ENCODE results near the gene LMF1. TPM values are rescaled to one million over a fixed set of nuclear protein-coding genes. Genes with fewer than 3 reads are reported as not detected.

The LMF1 gene
- total and polyA plus RNA-seq, 2 of the 8 experiments (the other 6 are each of a cell fraction or from before 2014, with no cell fraction given), result 3.5 to 9.1 TPM

DNA sequence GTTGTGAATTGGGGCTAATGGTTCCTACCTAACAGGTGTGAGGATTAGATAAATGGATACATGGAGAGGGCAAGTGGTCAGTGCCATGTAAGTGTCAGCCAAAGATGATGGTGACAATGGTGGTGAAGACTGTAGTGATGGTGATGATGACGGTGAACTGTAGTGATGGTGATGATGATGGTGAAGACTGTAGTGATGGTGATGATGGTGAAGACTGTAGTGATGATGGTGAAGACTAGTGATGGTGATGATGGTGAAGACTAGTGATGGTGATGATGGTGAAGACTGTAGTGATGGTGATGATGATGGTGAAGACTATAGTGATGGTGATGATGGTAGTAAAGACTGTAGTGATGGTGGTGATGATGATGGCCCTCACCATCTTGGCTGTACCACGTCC, 152.2 kb downstream of the LMF1 start:
- 61% methylated on average over 2 of the region's 2 CpGs; no CpG with 5 or more reads in 1 of the 2 experiments for WGBS, 2 experiments (ENCODE audit: extremely low coverage in 1 of 2, insufficient coverage in 1 of 2, insufficient read length in 1 of 2, insufficient replicate concordance in 2 of 2, low coverage in 1 of 2, low lambda C conversion rate in 2 of 2, missing lambda C conversion rate in 1 of 2)
- CTCF ChIA-PET (ENCODE audit: partially characterized antibody), result no interaction called here
- TF ChIP-seq SUZ12 (IDR thresholded peaks at IDR 0.05; ENCODE audit: low read length) (no peak), SRF (IDR thresholded peaks at IDR 0.05; ENCODE audit: low read depth, low read length) (no peak), EZH2 (IDR thresholded peaks at IDR 0.05; ENCODE audit: low read depth, low read length, severe bottlenecking) (no peak), RXRA (IDR thresholded peaks at IDR 0.05; ENCODE audit: insufficient read depth, low read depth, low read length) (no peak), ATF2 (IDR thresholded peaks at IDR 0.05; ENCODE audit: low read length) (no peak), POLR2AphosphoS5 (IDR thresholded peaks at IDR 0.05; ENCODE audit: low read depth, low read length) (no peak), GTF2F1 (IDR thresholded peaks at IDR 0.05; ENCODE audit: borderline replicate concordance, low read depth, low read length) (no peak), POLR2A (IDR thresholded peaks at IDR 0.05; ENCODE audit: control extremely low read depth in 1 of 2, low read depth in 2 of 2, low read length in 2 of 2) (no peak), SP2 (IDR thresholded peaks at IDR 0.05; ENCODE audit: low read length) (no peak), NRF1 (IDR thresholded peaks at IDR 0.05; ENCODE audit: low read depth, low read length) (no peak), CBX5 (IDR thresholded peaks at IDR 0.05; ENCODE audit: low read depth, low read length) (no peak), FOSL1 (IDR thresholded peaks at IDR 0.05; ENCODE audit: insufficient read depth, low read depth, low read length) (no peak), TAF7 (optimal IDR thresholded peaks at IDR 0.05; ENCODE audit: borderline replicate concordance, low read depth, low read length) (no peak)

More for the DNA sequence above, 152.2 kb downstream of the LMF1 start:
- Histone ChIP-seq H2BK12ac (ENCODE audit: low read depth, low read length) (no peak overlapping the region), H4K5ac (ENCODE audit: insufficient read length, low read depth, low read length) (no peak overlapping the region), H3K9ac (replicated peaks in 1 of 4; ENCODE audit: extremely low read depth in 1 of 4, low read depth in 3 of 4, low read length in 3 of 4) (no peak overlapping the region; a peak in 1 of 7 replicates), H4K91ac (replicated peaks; ENCODE audit: insufficient read length, low read length) (no peak overlapping the region), H4K8ac (ENCODE audit: extremely low read depth, insufficient read depth, low read length) (no peak overlapping the region), H3K27ac (ENCODE audit: low read depth, low read length) (no peak overlapping the region), H2BK120ac (replicated peaks; ENCODE audit: low read depth, low read length) (no peak overlapping the region), H3K18ac (ENCODE audit: extremely low read depth, low read length) (no peak overlapping the region), H3K23ac (ENCODE audit: insufficient read length) (no peak overlapping the region), H3K36me3 (ENCODE audit: control insufficient read depth in 2 of 4, insufficient read depth in 4 of 4, low read length in 3 of 4) (no peaks in the 10 kb centered on the region), H2BK15ac (ENCODE audit: low read length) (no peak overlapping the region), H3K4me3 (ENCODE audit: extremely low read depth in 1 of 4, insufficient read depth in 2 of 4, low read depth in 3 of 4, low read length in 4 of 4) (no peak overlapping the region), H3K79me2 (ENCODE audit: control insufficient read depth in 1 of 2, insufficient read depth in 2 of 2, low read length in 2 of 2) (no peaks in the 10 kb centered on the region), H4K20me1 (replicated peaks in 1 of 2; ENCODE audit: control insufficient read depth in 1 of 2, insufficient read depth in 2 of 2, low read length in 2 of 2) (peaks cover 0 to 3% of the 10 kb centered on the region in 2 experiments), H3K4me1 (replicated peaks in 1 of 4; ENCODE audit: control insufficient read depth in 3 of 4, insufficient read depth in 4 of 4, low read length in 3 of 4) (peaks cover 0 to 8% (median 0%) of the 10 kb centered on the region in 4 experiments; a peak in 2 of 7 replicates), H3K14ac (ENCODE audit: insufficient read length) (no peak overlapping the region), H2AK5ac (ENCODE audit: low read depth, low read length) (peak overlapping the region; percentile 75; the same call in 1 of the 2 replicates), H3K4ac (replicated peaks; ENCODE audit: insufficient read length, low read depth, low read length) (peak overlapping the region; percentile 10), H2BK20ac (ENCODE audit: low read length) (no peak overlapping the region), H3K9me3 (ENCODE audit: insufficient read depth in 2 of 2, low read depth in 1 of 2, low read length in 1 of 2) (peaks cover 4 to 16% of the 10 kb centered on the region in 2 experiments; a peak in 3 of 4 replicates), H3K4me2 (ENCODE audit: insufficient read depth in 1 of 2, low read depth in 2 of 2, low read length in 2 of 2) (no peak overlapping the region), H3K23me2 (ENCODE audit: low read depth, low read length) (no peaks in the 10 kb centered on the region), H2AFZ (ENCODE audit: low read length) (no peak overlapping the region), H2BK5ac (ENCODE audit: low read depth, low read length) (no peak overlapping the region), H3K79me1 (ENCODE audit: low read depth, low read length) (no peaks in the 10 kb centered on the region), H3K27me3 (replicated peaks in 1 of 4; ENCODE audit: control insufficient read depth in 3 of 4, extremely low read depth in 1 of 4, insufficient read depth in 3 of 4, low read length in 3 of 4) (0 out of 7 replicates have a peak, but pooled peaks cover 0 to 2% (median 0%) of the 10 kb centered on the region in 4 experiments), H3K56ac (replicated peaks; ENCODE audit: insufficient read length, low read depth, low read length) (no peak overlapping the region)
- DNase-seq (ENCODE audit: low read depth in 1 of 2, low spot score in 2 of 2) (no peak), FAIRE-seq (peak; percentile 82)
- POLR2A ChIA-PET (ENCODE audit: partially characterized antibody), result no interaction called here

All from H1 (cell line).